Suppressor macrophage (primary cell): Measurements from ENCODE around the gene NR5A2.
A peak's percentile ranks its signal among the peaks of the same experiment; 100 is the strongest.

Experiments
- DNase-seq, 4 experiments: peaks; one replicate each; pipeline ENCODE4 v3.0.0-alpha.2; 2020 to 2022

The NR5A2 gene

GRCh38 chr1:200128944-200129879 is 101.7 kb downstream of the NR5A2 start:
- peak in 1 of 4 experiments; percentile 10 for DNase-seq

GRCh38 chr1:200130552-200130951 is 103.0 kb downstream of the NR5A2 start:
- peak; percentile 64 to 86 (median 80) for DNase-seq

- DNase-seq: no peak
Observed at GRCh38 chr1:200131551-200132125, 104.1 kb downstream of the NR5A2 start.

DNA sequence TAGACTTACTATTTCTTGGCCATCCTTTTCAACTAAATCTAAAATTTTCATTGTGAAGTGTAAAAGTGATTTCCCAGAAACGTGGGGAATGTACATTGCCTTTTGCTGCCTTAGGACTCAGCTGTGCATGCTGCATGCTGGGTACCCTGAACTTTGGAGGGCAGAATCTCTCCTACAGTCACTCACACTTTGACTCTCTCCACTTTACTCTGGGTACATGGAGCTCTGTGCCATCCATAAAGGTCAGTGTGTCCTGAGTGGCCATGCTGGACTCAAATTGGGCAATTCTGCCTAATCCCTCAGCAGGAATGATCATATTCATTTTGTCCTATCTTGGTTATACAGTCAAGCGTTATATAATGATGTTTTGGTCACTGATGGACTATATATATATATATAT is 105.6 kb downstream of the NR5A2 start:
- no peak for DNase-seq

DNA sequence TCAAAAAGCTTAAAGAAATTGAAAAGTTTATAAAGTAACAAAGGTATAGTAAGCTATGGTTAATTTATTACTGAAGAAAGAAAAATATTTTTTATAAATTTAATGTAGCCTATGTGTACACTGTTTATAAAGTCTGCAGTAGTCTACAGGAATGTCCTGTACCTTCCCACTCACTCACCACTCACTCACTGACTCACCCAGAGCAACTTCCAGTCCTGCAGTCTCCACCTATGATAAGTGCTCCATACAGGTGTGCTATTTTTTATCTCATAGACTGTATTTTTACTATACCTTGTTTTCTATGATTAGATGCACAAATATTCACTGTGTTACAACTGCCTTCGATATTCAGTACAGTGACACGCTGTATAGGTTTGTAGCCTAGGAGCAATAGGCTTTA is 106.6 kb downstream of the NR5A2 start:
- DNase-seq: no peak

DNA sequence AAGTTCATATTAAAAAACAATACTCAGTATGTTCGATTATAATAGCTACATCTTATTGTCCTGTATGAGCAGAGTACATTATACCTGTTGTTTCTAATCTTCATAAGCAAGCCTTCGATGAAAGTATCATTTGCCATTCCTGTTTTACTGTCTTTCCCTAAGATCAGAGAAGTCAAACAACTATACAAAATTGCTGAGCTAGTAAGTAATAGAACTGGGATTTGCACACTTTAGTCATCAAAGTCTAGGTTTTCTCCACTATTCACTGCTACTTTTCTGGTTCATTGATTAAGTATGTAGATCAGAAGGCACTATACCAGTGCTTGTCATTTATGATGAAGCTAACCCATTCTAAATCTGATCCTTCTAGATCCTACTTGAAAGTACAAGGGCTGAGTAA is 108.9 kb downstream of the NR5A2 start:
- no peak for DNase-seq

DNA sequence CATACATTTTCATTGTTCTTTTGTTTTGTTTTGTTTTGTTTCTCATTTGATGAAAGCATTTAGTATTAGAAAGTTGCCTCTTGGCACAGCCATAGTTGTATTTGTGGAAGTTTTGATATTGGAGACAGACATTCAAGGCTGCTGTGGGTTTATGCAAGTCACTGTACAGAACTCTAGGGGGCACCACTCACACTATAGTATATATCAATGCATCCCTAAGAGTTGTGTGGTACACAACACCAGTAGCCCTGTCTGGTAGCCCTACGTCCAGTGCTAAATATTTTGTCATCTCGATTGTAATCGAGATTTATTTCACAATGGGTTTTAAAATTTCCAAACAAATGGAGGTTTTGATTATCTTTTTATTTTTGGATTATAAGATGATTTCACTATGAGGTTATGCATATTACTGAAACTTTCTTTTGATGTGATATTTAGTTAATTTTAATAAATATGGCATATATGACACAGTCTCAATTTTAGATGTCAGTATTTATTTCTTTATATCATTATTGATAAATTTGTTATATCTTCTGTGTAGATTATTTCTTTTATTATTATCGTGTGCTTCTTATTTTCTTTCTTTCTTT is 112.2 kb downstream of the NR5A2 start:
- peak; percentile 56 to 85 (median 72) for DNase-seq

- DNase-seq: peak; percentile 15 to 45 (median 30)
Observed at GRCh38 chr1:200143347-200143746, 115.8 kb downstream of the NR5A2 start.

GRCh38 chr1:200146100-200146499 is 118.6 kb downstream of the NR5A2 start:
- DNase-seq: no peak

DNA sequence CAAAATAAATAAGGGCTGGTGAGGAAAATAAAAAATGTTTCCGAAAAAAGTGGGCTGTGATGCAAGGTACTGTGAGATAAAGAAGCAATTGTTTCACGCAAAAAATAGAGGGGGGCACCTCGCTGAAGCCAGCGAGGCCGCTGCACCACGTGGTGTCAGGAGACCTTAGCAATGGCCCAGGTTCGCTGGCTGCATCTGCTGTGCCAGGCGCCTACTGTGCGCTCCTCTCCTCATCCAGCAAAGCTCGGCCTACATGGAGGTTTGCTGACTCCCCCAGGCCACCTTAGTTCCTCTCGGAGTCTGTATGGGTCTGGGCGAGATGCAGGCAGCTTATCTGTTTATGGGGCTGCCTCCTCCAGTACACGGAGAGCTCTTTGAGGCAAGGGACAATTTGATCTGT is 119.6 kb downstream of the NR5A2 start:
- DNase-seq: no peak

DNA sequence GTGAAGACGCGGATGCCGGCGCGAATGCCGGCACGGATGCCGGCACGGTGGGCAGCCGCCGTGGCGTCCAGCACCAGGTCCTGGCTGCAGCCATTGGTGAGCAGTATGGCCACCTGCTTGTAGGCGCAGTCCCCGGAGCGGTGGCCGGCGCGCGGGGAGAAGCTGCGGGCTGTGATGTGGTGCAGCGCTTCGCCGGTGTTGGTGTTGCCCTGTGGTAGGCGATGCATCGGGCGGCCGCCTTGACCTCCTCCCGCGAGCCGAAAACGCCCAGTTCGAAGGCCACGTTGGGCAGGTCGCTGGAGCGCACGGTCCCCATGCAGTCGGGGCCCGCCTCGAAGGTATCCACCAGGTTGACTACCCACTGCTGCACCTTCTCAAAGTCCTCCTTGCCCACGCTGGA is 120.2 kb downstream of the NR5A2 start:
- no peak for DNase-seq

DNA sequence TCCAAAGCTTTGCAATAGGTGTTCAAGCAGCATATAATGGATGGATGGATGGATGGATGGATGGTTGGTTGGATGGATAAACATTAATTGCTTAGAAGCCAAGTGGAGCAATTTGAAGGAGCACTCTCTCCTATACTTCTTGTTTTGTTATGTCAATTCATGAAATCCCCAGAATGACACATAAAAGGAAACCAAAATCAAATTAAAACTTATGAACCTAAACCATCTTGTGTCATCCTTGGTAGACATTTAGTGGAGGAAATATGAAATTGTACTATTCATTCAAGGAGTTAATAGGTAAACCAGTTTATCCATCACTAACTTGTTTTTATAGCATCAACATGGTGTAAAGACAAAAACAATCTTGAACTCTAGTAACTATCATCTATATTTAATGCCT is 122.5 kb downstream of the NR5A2 start:
- no peak for DNase-seq

DNA sequence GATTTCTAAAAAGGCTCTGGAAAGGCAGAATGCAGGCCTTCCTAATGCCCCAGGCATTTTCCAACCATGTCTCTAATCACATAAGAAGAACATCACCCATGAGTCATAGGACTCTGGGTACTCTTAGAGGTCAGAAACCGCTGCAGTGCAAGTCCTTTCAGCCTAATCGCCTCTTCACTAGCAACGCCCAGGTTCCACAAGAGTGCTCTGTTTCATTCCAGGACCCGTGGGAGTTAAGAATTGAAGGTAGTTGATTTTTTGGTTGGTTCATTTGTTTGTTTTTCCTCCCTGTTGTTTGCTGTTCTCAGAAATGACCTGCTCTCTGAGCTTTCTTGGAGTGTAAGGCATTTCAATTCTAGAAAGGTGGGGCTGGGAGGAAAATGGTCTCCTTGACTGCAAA is 123.2 kb downstream of the NR5A2 start:
- no peak for DNase-seq

GRCh38 chr1:200152336-200152735 is 124.8 kb downstream of the NR5A2 start:
- no peak for DNase-seq

- DNase-seq: peak in 3 of 4 experiments; percentile 12 to 13 (median 13)
Observed at GRCh38 chr1:200153277-200154055, 126.0 kb downstream of the NR5A2 start.

GRCh38 chr1:200154069-200154767 is 126.7 kb downstream of the NR5A2 start:
- DNase-seq: peak; percentile 19 to 37 (median 34)

DNA sequence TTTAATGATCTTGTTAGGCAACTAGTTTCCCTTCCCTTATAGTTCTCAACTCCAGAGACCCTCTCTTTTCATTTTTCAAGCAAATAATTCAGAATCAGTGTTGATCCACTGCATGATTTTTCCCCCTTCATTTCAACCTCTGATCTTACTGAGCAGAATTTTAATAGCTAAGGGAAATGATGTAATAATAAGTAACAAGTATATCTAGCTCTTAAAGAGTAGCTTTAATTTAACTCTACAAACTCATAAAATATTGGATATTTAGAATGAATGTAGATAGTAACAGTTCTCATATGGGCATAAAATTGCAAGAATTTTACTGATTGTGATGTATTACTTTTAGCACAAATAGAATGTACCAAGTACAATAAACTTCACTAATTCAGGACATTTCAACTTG is 130.2 kb downstream of the NR5A2 start:
- no peak for DNase-seq

- DNase-seq: no peak
Observed at GRCh38 chr1:200161801-200162200, 134.3 kb downstream of the NR5A2 start.

DNA sequence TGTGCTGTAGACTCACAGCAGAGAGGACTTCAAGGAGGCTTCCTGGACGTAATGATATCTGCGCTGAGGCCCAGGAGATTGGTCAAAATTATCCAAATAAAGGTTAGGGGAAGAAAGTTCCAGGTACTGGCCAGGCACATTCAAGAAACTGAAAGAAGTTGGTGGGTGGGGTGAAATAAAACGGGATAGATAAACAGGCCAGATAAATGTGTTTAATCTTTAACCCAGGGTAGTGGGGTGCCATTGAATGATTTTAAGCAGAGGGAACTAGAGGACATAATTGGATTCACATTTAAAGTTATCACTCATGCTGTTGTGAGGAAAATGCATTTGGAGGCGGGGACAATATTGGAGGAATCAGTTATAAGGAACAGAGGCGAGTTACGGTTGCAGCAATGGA is 134.7 kb downstream of the NR5A2 start:
- DNase-seq: no peak

GRCh38 chr1:200162877-200163276 is 135.4 kb downstream of the NR5A2 start:
- no peak for DNase-seq

- DNase-seq: no peak
Observed at GRCh38 chr1:200163911-200164310, 136.4 kb downstream of the NR5A2 start.
